Epidermal melanocyte (primary cell): ENCODE data around the gene ARHGEF26.

ENCODE experiments used
- DNase-seq: peaks from one replicate; pipeline ENCODE4 v3.0.0; 2011; ENCODE audit warnings: low spot score; ENCODE audit not compliant: insufficient read length

Gene ARHGEF26

DNA sequence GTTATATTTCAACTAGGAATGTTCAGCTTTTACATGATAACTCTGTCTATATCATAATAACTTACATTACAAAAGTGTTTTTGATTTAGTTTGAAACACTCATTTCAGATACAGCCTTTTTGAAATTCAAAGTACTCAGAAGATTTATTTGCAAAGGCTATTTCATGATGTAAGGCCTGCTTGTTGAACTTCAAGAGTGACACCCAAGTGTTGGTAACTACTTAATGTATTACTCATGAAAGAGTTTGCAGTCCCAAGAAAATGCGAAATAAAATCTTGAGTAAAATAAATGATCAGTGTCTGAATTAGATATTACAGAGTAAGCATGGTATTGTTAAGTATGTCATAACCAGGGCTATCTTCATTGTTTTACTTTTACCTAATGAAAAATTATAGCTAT lies 35.3 kb downstream of the ARHGEF26 start:
- DNase-seq: no peak

DNA sequence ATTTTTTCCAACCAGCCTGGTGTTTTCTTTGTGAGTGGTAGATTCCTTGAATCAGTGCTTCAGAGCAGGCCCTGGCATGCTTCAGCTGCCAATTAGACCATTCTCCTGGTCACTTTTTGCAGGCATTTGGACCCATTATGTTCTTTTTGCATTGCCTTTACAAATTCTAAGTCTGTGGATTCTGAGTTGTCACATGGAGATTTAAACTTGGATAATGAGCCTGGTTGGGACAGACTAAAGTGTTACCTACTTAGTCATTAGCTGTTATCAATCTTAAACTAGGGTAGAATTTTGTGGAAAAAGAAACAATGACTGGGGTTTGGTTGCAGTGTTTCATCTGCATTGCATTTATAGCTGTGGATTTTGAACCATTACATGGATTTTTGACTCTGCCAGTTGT lies 40.6 kb downstream of the ARHGEF26 start:
- DNase-seq: no peak

DNA sequence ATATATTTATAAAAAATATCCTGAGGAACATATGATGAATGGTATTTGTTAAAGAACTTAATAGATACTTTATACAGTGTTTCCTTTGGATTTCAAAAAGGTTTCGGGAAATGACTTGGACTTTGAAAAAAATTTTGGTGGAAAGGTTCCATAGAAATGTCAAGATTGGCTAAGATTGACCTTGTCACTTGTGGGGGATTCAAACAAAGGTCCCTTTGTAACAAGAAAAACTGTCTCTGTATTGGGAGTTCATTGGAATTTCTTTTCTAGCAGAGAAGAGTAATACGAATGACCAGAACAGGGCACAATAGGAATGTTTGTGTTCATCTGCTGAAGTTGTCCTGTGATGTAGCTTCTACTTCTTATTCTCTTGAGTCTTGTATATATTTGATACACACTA lies 43.2 kb downstream of the ARHGEF26 start:
- DNase-seq: no peak

DNA sequence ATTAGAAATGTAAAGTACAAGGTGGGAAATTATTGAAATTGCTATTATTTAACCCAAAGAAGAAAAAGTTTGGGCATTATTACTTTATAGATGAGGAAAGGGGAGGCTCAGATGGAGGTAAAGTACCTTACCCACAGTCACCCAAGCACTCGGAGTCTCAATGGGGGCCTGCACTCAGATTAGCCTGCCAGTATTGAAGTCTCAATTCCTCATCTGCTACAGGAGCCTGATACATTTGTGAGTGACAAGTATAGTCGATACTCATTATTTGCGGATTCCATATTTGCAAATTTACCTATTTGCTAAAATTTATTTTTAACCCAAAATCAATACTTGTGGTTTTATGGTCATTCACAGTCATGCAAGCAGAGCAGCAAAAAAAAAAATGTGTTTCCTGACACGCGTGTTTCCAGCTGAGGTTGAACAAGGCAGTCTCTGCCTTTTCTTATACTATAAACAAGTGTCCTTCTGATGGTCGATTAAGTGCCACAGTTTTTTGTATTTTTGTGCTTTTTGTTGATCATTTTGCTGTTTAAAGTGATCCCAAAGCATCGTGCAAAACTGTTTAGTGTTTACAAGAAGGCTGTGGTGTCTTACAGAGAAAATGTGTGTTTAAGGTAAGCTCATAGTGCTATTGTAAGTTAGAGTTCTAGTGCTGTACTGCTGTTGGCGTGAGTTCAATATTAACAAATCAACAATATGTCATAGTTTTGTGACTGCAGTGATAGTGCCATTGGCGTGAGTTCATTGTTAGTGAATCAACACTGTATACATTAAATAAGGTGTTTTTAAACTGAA lies 48.0 kb downstream of the ARHGEF26 start:
- DNase-seq: no peak

DNA sequence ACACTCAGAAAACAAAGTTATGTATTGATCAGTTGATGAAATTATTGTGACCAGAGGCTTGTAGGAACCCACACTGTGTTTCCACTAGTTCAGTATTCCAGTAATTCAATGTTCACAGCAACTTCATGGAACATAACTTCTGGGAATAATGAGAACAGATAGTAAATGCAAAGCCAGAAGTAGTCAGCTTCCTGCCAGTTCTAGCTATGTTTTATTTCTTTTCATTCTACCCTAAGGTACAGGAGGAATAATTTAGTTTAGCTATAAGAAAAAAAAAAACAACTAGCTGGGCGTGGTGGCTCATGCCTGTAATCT lies 48.6 kb downstream of the ARHGEF26 start:
- no peak for DNase-seq

DNA sequence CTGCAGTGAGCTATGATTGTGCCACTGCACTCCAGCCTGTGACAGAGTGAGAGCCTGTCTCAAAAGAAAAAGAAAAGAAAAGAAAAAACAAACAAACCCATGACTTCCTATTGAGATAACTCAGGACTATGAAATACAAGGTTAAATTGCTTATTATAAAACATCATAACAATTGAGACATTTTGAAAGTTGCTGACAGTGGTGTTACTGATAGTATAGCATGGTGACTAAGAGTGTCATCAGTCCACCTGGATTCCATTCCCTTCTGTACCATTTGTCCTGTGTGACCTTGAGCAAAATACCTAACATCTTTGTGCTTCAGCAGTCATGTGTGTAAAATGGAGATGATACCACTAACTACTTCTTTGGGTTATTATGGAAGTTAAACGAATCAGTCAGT lies 49.1 kb downstream of the ARHGEF26 start:
- DNase-seq: no peak

DNA sequence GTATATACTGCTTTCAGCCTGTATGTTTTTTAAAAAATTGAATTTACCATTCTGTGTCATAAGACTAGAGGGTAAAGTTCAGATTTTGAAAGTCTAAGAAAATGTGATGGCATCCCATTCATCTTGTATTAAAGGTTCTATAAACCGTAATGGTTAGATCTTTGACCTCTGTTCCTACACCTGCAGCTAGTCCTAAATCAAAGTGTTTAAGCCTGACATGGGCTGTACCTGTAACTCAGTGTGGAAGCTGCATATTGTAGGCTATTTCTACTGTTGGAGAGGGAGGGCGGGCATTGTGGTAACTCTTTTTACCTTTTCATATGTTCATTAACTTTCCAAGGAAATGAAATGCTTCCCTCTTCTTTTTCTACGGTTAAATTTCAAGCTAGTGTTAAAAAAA lies 53.9 kb downstream of the ARHGEF26 start:
- DNase-seq: no peak

DNA sequence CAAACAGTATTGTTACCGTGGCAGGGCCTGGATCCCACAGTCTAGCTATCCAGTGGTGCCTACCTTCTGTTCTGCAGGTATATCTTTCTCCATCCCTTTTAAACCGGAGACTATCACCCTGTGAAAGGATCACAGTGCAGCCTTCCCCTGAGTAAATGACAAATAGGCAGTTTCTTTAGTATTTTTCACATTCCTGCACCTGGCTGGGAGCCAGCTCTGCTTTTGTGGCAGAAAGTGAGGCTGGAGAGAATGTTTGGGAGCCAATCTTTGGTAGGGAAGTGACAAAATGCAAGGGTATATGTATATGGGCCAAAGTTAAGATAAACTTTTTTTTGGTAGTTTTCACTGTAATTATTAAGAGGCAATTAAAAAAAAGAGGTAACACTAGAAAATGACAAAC lies 54.8 kb downstream of the ARHGEF26 start:
- DNase-seq: no peak

DNA sequence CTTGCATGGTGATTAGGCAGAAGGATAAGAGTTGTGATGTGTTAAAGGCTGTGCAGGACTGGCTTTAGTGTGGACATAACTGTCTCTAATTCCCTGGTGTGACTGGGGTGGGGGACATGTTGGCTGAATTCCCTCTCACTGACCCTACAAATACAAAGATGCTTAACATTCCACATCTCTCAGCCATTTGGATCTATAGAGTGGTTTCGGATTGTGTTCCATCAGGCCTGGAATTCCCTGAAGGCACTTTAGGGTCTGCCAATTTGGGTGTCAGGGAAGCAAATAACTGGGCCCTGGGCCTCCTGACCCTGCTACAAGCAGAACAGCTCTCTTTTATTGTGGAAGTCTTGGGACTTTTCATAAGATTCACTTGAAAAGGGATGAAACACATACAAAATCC lies 56.2 kb downstream of the ARHGEF26 start:
- DNase-seq: no peak

DNA sequence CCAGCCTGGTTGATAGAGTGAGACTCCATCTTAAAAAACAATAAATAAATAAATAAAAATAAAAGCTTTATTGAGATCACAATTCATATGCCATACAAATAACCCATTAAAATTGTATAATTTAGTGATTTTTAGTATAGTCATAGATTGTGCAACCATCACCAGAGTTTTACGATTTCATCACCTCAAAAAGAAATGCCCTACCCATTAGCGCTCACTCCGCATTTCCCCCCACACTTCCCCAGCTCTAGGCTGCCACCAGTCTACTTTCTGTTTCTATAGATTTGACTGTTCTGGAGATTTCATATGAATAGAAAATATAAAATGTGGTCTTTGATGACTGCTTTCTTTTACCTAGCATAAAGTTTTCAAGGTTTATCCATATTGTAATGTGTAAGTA lies 57.0 kb downstream of the ARHGEF26 start:
- no peak for DNase-seq

DNA sequence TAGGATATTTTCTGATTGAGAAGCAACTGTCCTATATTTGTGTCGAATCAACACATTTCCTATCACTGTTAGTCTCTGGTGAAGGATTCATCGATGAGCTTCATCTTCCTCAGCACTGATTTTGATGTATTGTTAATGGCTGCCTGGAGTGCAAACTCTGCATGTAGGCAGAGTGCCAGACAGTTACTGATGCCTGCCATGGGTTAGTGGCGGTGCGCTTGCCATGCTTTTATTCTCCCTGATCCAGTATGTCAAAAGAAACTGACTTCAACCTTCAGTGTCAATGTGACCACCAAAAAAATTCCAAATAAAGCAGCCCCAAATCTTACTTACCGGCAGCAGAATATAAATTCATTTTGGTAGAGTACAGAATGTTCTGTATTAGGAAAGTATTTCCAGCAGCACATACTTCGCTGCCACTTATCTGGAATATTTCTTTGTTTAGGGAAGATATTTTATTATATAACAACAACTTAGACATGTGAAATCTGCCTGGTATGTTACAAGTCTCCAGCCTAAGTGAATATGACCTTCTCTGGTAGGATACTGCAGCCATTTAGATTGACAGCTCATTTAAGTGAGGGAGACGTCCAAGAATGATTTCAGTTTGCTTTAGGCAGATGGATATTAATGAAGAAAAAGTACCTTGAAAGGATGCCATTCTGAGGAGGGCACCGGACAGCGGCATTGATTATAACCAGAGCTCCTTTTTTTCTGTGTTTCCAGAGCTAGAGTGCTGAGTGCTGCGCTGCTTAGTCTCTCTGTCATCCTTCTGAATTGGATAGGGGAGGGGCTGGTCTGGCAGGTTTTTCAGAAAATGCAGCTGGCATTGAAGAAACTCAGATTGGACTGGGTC lies 59.9 kb downstream of the ARHGEF26 start:
- no peak for DNase-seq

DNA sequence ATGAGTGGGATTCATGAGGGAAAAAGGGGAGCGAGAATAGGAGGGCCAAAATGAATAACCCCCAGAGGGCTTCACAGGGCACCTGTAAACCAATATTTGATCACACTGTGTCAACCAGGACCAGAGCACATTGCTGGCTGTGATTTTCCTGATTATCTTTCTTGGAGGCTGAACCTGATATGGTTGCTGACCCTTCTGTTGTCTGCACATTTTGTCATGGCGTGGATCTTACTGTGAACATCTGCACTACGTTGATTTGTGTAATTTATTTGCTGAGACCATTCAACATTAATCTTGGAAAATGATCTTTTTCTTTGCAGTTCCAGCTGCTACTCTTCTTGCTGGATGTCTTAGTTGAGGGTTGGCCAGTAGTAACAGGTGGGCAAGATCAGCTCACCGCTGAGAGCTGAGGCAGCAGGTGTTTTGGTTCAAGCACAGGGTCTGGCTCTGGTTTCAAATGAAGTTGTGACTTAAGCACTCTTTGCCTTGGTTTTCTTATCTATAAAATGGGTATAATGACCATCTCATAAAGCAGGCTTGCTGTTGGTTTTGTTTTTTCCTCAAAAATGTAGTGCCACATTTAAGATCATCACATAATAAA lies 61.2 kb downstream of the ARHGEF26 start:
- DNase-seq: no peak

DNA sequence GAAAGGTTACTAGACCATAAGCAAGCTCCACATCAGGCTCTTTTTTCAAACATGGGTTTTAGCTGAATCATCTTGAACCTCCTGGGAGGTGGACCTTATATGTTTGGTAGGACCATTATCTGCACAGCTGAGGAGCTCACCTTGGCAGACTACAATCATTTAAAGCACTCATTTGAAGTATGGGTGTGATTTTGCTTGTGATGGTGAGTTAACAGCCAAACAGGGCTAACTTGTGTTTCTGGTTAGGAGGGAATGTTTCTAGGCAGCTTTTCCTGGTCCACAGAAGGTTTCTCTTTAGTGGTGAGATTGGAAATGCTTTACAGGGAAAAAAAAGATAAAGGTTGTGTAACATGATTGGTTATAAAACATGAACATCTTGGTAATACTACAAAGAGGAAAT lies 61.8 kb downstream of the ARHGEF26 start:
- DNase-seq: no peak

DNA sequence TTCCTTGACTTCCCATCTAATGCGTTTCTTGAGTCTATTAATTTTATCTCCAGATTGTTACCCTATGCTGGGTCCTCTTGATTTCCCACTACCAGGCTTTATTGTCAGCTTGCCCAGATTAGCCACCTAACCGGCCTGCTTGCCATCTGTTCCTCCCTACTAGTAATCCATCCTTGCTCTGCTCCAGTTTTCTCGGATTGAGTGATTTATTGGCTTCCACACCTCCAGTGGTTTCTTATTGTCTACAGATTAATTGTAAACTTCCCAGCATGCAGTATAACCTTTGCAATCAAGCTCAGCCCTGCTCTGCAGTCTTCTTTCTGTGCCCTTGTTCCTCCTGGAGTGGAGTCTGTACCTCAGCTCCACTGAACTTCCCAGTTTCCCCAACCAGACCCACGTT lies 63.4 kb downstream of the ARHGEF26 start:
- no peak for DNase-seq

DNA sequence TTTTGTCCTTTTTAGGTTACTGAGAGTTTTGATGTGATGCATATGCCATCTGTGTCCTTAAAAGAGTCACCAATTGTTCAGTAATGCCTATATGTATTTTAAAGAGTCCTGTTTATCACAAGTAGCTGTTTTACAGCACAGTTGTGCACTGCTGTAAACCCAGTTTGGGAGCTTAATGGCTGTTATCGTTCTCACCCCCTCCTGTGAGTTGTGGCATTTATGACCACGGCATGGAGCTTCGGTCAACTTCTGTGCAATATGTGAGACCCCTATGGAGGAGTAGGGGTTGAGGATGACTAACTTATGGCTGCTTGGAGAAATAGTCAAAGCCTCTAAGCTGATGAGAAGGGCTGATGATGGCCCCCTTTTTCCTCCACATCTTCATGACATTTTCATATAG lies 67.2 kb downstream of the ARHGEF26 start:
- no peak for DNase-seq

DNA sequence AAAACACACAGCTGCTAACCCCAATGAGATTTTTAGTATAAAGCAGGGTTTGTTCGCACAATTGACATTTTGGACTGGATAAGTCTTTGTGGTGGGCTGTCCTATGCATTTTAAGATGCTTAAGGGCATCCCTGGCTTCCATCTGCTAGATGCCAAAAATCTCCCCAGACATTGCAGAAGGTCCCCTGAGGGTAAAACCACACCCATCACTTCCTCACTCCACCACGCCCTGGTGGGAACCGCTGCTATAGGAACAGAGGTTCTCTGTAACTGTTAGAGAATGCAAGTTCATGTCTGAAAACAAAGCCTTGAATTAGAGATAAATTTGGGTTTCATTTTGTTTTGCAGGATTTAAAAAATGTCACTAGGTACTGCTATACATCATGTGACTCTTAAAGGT lies 67.7 kb downstream of the ARHGEF26 start:
- DNase-seq: no peak

DNA sequence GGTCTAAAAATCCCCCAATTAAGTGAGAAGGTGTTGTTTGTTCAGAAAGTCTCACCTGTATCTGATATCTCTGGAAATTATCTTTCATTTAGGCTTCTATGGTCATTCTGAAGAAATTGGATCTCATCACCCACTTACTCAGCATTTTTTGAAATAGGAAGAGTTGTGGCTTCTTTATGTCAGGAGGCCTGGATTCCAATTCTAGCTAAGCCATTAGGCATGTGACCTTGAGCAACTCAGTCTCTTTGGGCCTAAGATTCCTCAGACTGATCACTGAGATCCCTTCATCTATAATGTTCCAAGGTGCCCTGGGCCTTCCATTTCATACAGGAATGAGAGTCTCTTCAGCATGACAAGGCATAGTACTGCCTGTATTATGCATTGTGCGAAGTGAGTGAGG lies 70.3 kb downstream of the ARHGEF26 start:
- DNase-seq: no peak

DNA sequence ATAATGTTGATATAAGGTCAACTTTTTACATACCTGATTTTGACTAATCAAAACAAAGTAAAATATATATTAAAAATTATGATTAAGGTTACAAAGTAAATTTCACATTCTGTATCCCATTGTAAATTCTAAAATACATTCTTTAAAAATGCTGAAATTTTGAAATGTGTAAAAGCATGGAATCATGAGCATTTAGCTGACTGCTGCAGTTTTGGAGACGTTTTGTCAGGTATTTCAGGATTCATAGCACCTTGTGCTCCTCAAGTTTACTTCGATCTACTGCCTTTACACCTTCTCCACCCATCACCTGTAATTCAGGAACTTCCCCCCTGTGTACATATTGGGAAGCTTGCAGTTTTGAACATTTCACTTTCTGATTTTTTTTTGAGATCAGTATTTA lies 71.0 kb downstream of the ARHGEF26 start:
- no peak for DNase-seq

DNA sequence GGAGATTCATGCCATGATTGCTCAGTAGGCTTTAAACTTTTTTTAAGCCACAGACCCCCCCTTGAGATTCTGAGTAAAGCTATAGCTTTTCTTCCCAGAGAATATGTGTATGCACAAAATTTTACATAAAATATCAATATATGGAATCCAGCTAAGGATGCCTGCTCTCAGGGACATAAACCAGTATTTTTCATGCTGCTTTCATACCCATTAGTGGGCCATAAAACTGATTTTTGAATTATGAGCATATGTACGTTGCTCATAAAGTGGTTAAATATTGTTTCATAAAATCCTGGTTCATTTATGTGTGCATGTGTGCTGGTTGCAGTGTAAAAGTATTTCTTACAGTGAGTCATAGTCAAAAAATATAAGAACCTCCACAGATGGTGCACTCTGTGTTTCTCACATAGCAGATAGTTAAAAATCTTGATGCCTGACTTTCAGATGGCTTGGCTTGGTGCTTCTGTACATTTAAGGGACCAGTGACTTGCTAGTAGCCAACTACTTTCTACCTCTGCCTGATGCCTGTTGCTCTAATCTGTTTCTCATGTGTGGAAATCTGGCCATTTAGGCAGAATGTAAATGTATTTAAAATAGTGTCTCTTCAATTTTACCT lies 71.9 kb downstream of the ARHGEF26 start:
- DNase-seq: no peak

DNA sequence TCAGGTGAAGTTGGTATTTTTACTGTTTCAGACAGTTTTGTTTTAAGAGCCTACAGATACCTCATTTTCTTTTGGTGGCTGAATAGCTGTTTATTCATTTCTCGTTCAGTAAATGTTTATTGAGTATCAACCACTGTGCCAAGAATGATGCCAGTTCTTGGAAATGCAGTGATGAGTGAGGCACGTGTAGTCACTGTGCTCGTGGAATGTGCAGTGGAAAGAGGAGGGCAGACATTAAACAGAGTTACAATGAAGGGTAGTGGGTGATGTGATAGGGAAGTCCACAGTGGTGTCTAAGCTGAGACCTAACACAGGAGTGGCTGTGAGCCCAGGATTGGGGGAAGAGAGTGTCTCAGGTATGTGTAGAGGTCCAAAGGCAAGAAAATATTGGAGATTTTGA lies 73.7 kb downstream of the ARHGEF26 start:
- no peak for DNase-seq

DNA sequence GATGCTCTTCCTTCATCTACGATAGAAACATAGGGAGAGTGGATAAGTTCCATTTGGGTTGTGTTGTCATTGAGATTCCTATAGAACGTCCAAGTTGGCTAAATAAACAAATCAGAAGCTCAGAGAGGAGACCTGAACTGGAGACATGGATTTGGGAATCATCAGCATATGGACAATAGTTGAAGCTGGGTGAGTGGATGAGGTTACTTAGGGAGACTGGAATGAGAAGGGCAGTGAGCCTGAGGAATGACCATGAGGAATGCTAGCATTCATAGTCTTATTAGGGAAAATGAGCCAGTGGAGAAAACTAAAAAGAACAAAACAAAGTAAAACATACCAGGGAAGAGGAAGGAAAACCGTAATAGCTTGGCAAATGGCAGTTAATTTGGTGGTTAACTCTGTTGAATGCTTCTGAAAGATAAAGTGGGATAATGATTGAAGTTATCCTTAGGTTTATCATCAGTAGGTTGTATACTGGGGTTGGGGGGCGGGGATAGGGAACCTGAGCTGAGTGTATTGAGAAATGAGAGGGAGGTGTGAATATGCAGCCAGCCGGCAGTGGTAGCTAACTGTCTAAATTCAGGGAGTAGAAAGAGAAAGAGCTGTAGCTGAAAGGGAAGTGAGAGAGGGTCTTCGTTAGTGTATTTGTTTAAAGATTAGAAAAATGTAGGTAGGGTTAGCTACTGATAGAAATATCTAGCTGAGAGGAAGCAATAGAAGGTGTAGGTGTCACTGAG lies 74.6 kb downstream of the ARHGEF26 start:
- DNase-seq: no peak
